HG03521 (cell line): ENCODE results near the gene NFYC.

ENCODE experiments used
- ATAC-seq: cut with Tn5 transposase; IDR thresholded peaks from one replicate; pipeline ENCODE4 v1.9.1; 2021; ENCODE audit warnings: mild to moderate bottlenecking, moderate library complexity; ENCODE audit not compliant: unreplicated experiment

Gene NFYC

DNA sequence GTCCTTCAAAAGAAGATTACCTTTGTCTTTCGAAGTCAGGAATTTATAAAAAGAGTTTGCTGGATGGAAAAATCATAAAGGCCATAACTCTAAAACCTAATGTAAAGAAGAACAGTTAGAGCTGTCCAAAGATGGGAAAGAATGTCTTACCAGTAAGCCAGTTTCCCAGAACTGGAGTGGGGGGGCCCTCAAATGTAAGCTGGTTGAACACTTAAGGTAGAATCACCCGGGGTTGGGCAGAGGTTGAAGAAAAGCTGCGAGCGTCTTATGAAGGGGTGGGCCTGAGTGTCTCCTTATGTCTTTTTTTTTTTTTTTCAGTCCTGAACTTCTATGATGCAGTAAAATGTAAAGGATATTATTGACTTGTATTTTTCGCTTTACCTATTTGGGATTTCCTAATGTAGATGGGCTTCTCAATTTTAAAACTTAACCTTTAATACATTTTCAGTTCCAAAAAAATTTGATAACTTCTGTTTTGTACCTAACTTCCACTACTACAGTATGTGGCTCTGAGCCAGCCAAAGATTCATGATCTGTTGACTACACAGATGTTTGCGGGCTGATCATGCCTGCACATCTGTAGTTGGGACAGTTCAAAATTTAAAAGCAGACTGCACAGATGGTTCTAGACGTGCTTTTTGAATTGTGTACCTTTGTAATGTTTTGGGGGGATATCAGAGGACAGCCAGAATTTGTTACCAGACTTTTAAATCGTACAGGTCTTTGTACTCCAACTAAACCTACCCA is 43.6 kb downstream of the NFYC start:
- no peak for ATAC-seq

DNA sequence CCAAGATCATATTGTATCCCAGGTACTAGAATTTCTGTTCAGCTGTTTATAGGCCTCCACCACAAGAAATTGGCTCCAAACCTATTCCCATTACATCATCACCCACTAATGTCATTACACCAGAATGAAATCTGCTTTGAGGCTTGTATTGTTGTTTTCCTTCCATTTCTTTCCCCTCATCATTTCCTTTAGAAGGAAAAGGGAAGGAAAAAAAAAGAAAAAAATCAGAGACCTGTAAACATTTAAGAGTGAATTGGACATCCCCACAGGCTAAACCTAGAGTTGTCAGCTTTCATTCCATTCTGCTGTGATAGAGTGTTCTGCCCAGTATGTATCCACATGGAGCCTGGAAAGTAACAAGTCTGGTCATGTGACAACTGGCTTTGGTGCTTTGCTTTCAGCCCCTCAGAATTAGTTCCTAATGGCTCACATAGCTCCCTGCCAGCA is 44.6 kb downstream of the NFYC start:
- ATAC-seq, result no peak

DNA sequence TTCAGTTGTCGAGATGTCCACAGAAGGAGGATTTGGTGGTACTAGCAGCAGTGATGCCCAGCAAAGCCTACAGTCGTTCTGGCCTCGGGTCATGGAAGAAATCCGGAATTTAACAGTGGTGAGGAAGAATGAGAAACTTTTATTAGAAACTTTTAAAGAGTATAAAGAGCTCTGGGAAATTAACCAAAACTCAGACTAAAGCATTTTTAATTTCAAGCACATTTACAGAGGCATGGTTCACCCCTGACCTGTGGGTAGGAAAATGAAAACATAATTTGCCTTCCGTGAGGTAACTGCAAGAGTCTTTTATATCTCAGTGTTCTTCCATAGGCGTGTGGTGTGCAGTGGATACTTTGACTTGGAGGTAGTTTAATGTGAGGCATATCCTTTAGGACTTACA is 47.3 kb downstream of the NFYC start:
- ATAC-seq, result no peak

DNA sequence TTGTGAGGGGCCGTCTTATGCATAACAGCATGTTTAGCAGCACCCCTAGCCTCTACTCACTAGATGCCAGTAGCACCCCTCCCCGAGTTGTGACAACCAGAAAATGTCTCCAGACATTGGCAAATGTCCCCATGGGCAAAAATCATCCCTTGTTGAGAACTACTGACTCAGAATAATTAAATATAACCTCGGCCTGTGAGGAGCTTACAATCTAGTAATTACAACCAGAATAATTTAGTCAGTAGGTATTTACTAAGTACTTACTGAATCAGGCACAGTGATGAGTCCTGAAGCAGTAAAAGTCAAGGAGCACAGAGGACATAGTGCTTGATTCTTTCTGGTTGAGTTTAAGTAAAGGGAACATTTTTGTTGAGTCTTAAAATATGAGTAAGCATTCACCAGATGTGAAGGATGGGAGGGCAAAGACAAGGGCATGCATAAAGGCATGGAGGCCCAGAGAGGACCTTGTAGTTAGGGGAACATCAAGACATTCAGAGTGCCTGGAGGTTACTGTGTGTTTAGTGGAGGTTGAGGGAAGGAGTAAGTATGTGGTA is 48.0 kb downstream of the NFYC start:
- ATAC-seq, result no peak

DNA sequence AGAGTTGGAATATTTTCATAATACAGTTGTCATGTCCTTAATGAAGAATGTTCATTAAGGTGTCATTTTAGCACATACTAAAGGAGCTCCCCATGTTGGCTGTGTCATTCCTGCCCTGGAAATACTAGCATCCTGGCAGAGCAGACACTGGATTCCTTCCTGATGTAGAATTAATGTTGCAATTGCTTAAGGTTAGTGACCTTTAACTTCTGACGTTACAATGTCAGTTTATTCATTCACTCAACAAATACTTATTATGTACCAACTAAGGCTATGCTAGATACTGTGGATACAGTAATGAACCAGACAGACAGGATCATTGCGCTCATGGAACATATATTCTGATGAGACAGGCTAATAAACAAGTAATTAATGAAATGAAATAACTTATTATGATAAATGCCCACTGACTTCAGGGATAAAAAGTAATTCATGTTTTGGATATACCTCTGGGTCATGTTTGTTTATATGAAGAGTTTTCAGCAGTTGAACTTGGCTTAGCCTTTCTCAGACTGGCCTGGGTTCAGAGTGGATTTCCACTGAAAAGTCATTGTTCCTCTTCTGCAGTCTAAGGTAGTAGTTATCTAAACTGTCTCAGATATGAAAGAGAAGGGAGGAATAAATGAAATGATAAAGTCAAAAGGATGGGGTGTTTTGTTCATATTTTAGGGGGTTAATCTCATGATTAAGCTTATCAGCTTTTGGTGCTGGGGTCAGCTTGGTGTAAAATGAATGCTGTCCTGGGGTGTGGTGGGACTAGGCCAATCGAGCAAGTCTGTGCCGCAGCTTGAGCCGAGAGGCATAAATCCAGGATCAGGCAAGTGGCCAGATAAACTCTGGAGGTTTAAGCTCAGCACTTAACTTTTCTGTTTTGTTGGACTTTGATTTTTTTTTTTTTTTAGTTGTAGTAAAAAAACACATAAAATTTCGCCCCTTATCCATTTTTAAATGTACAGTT is 48.8 kb downstream of the NFYC start:
- no peak for ATAC-seq

DNA sequence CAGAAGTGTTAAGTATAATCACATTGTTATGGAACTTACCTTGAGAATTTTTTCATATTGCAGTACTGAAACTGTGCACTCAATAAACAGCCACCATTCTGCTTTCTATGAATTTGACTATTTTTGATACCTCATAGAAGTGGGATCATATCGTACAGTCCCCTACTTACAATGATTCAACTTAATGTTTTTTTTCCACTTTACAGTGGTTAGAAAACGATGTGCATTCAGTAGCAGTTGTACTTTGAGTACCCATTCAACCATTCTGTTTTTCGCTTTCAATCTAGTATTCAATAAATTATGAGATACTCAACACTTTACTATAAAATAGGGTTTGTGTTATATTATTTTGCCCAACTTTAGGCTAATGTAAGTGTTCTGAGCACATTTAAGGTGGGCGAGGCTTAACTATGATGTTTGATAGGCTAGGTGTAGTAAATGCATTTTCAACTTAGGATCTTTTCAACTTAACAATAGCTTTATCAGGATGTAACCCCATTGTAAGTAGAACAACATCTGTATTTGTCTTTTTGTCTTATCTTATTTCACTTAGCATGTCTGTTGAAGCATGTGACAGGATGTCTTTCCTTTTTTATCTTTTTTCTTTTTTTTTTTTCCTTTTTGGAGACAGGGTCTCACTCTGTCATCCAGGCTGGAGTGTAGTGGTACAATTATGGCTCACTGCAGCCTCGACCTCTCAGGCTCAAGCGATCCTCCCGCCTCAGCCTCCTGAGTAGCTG is 49.7 kb downstream of the NFYC start:
- ATAC-seq, result no peak

DNA sequence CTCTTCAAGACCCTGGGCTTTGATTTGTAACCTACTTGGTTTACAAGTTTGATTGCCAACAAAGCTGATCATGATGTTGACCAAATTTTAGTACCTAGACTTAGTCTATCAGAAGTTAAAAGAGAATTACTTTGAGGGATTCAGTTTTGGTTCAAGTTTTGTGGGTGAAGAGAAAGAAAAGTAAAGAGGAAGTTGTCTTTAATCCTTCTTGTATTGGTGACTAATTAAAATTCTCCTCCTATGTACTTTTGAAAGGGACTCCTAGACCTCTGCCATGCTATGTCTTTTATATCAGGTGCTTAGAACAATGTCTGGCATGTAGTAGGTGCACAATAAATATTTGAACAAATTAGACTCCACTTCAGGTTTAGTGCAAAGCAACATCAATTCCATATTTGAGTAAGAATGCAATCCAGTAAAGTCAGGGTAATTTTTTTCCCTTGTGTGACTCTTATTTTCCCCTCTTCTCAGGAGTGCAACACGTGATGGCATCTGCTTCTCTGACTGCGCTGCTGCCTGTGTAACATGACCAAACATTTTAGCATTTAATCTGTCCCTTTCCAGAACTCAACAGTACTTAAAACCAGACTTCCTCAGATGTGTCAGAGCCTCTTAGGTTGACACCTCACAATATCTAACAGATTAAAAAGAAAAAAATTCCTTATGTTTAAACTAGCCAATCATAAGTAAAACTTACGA is 51.0 kb downstream of the NFYC start:
- ATAC-seq, result no peak

DNA sequence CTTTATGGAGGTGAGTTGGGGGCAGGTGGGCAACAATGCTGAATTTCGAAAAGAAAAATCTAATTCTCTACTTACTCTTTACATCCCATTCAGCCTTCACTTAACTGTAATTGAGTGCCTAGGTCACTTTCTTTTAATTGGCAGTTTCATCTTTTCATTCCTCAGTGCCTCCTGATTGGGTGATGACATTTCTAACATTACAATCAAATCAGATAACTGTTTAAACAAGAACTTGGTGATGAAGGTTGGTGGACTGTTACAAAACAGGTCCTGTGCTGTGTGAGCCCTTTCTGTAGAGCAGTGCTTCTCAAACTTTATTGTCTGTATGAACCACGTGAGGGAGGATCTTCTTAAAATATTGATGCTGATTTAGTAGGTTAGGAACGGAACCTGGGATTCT is 51.9 kb downstream of the NFYC start:
- ATAC-seq, result no peak

DNA sequence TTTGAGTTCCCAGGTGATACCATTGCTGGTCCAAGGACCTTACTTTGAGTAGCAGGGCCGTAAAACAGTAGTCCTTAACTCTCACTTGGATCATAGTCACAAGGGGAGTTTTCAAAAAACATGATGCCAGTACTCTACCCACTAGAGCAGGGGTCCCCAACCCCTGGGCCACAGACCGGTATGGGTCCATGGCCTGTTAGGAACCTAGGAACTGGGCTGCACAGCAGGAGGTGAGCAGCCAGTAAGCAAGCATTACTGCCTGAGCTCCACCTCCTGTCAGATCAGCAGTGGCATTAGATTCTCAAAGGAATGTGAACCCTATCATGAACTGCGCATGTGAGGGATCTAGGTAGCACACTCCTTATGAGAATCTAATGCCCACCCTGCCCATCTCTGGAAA is 52.4 kb downstream of the NFYC start:
- no peak for ATAC-seq

DNA sequence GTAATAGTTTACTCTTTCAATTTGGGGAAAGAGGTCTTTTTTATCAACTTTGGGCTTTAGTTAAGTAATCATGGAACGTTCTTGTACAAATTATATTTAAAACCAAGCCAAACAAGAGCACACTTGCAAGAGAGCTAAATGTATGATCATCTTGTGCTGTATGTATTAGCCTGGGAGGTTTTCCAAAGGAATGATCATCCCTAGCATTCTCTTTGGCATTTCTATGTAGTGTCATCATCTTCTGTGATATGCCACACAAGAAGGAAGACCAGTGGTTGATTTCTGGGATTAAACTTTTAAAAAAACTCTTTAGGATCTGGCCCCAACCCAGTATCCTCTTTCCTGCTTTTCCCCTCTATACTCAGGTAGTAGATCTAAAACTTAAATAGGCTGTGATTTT is 53.7 kb downstream of the NFYC start:
- no peak for ATAC-seq

DNA sequence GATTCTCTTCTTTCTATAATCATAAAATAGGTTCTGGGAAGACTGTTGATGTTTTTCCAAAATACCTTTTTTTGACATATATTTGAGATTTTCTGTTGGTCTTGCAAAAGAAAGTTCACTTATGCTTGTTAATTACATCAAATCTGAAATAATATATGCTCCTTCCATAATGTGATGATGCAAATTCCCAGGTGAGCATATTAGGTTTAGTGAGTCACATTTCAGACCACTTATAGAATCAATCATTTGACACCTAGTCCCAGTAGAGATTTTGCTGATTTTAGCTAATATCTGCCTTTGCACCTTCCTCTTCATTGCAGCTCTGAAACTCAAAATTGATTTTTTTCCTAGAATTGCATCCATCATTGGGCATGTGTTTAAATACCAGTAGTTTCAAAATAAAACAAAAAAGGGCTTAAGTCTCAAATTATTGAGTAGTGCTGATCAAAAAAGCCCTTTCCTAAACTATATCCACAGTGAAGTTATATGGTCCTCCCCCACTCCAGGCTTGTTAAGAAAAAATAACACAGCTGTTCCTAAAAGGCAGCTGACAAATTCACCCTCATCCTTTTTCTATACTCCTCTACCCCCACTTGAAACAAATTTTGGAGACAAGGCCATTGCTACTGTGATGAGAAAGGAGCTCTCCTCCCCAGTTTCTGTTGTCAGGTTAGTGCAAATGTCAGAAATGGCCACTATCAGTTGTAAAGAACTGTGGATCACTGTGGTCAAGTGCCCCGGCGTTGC is 55.0 kb downstream of the NFYC start:
- no peak for ATAC-seq

DNA sequence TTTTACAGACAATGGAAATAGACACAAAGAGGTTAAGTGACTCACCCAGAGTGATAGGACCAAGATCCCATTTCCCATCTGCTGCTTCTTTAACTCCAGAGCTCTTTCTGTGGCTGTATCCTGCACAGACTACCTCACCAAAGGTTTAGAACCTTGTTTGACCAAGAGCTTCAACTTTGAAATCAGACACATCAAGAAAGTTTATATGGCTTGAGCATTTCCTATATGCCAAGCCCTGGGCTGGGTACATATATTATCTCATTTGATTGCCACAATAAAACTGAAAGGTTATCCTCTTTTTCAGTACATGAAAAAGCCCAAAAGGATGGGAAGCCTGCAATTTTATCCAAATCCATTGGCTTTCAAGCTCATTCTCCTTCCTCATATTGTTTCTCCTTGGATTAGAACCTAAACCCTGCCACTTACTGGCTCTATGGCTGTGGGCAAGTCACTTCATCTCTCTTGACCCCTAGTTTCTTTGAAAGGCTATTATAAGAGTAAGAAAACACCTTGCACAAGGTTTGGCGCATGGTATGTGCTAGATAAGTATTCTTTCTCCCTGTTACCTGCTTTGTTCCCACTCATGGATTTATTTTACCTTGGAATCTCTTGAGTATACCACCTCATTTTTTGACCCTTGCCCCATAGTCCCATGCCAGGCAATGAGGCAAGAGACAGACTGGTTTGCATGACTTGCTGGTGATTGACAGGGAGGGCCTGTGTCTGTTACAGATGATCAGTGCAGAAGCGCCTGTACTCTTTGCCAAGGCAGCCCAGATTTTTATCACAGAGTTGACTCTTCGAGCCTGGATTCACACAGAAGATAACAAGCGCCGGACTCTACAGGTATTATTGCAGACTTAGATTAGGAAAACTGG is 57.6 kb downstream of the NFYC start:
- ATAC-seq, result no peak

DNA sequence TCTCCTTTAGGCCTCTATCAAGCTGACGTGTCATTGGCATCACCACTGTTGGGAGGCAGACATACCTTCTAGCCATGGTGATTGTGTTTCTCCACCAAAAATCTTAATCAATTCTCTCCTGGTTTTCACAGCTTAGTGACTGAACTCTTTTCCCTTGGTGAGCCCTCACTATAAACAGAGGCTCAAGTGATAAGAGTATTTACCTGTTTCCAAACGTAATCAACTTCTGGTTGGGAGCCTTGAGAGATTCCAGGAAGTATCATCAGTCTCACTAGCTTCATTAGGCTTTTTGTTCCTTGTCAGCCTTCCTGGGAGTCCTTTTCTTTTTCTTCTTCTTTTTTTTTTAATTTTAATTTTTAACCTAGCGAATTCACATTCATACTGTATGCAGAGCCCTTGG is 58.3 kb downstream of the NFYC start:
- no peak for ATAC-seq

DNA sequence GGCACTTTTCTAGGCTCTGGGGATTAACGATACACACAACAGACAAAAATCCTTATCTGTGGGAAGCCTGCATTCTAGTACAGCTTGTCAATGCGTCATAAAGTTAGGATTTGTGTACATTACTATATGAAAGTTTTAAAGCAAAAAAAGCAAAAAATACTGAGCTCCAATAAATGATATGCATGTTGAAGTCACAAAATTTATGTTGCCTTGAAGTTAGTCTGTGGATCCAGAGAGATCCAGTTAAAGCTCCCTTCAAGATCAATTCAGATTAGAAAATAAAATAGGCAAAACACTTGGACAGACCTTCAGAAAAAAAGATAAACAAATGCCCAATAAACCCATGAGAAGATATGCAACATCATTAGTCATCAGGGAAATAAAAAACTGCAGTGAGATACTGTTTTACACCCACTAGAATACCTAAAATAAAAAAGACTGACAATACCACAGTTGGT is 59.0 kb downstream of the NFYC start:
- no peak for ATAC-seq

DNA sequence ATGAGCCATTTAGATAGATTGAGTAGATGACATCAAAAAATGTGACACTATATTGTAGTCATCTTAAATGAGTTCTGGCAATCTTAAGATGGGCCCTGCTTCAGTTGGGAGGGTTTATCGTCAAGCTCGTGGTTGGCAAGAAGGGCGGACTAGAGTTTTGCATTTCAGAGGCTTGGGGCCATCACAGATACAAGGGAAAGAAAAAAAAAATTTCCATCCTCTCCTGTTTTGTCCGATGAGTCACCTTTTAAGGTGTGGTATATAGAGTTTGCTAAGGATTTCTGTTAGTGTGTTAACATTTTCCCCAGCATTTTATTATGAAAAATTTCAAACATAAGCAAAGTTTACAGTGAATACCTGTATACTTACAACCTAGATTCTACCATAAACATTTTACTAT is 60.3 kb downstream of the NFYC start:
- ATAC-seq, result no peak

DNA sequence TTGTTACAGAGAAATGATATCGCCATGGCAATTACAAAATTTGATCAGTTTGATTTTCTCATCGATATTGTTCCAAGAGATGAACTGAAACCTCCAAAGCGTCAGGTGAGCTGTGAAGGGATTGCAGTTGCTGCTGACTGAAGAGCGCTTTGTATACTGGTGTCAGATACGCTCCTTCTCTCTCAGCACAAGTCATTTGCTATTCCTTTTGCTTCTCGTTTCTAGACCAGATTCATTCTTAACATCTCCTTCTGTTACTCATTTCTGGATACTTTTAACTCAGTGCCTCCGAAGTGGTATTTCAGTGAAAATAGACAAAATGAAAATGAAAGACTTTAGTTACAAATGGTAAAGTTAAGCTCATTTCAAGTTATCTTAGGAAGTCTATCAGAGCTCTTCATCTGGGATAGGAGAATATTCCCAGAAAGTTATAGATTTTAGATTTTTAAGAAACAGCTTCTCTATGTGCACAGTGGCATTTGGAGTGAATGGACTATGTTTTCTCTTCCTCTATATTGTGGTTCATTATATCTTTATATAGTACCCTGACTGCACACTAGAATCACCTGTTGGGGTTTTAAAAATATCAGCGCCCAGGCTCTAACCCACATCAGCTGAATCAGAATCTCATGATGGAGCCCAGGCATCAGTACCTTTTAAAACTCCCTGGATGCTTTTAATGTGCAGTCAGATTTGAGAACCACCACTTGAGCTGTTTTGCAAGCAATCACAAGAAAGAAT is 61.8 kb downstream of the NFYC start:
- ATAC-seq, result no peak

DNA sequence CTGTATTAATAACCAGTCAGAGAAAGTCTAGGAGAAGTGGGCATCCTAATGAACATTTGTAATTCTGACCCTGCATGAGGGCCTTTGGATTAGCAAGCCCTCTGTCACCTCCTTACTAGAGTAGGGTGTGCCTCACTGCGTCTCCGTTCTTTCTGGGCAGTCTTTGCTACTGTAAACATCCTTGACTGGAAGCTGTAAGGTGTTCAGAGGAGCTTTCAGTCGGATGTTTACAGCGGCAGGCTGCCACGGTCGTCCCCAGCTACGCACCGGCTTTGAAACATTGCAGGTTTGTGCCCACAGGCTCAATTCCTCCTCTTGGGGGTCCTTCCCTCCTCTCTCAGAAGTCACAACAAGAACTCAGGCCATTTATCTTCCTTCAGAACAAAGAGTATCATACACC is 62.7 kb downstream of the NFYC start:
- no peak for ATAC-seq

DNA sequence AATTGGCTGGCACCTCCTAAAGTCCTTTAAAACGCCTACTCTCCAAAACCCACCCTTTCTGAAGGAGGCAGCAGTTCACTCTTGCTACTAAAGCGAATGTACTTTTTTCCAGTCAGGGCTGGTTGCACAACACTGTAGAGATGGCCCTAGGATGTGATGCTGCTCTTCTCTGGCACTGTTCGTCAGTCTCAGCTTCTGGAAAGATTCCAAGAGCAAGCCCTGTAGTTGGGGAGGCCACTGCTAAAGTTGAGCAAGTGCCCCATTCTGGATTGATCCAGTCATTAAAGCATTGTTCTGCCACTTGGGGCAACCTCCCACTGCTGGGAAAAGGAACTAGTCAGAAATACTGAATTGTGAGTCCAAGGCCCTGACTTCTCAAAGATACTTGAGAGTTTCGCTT is 63.6 kb downstream of the NFYC start:
- ATAC-seq, result no peak
